GM19467 (cell line): ENCODE results near the gene VLDLR.

Source experiments
- ATAC-seq: cut with Tn5 transposase; IDR thresholded peaks from one replicate; pipeline ENCODE4 v1.9.1; 2021; ENCODE audit warnings: mild to moderate bottlenecking, moderate library complexity; ENCODE audit not compliant: unreplicated experiment

The VLDLR gene

GRCh38 chr9:2621722-2622460 is at the start of gene VLDLR:
Gene VLDLR, plus strand, starts transcription at chr9:2621787. Its CDS starts 403 bp downstream, at chr9:2622190.
- peak; percentile 30 for ATAC-seq

- ATAC-seq, result no peak
Measured at GRCh38 chr9:2574203-2574602, 47.4 kb upstream of the VLDLR start.

- no peak for ATAC-seq
Measured at GRCh38 chr9:2576631-2577030, 45.0 kb upstream of the VLDLR start.

GRCh38 chr9:2583308-2584013 is 38.1 kb upstream of the VLDLR start:
- ATAC-seq, result no peak

- ATAC-seq, result no peak
Measured at GRCh38 chr9:2591967-2592366, 29.6 kb upstream of the VLDLR start.

GRCh38 chr9:2593744-2594143 is 27.8 kb upstream of the VLDLR start:
- no peak for ATAC-seq

GRCh38 chr9:2595973-2596372 is 25.6 kb upstream of the VLDLR start:
- no peak for ATAC-seq

GRCh38 chr9:2597483-2597882 is 24.1 kb upstream of the VLDLR start:
- no peak for ATAC-seq

GRCh38 chr9:2599896-2600295 is 21.7 kb upstream of the VLDLR start:
- no peak for ATAC-seq

- ATAC-seq, result no peak
Measured at GRCh38 chr9:2600307-2600706, 21.3 kb upstream of the VLDLR start.

- no peak for ATAC-seq
Measured at GRCh38 chr9:2601785-2602378, 19.7 kb upstream of the VLDLR start.

- ATAC-seq, result no peak
Measured at GRCh38 chr9:2602704-2603116, 18.9 kb upstream of the VLDLR start.

GRCh38 chr9:2603621-2604020 is 18.0 kb upstream of the VLDLR start:
- ATAC-seq, result no peak

- ATAC-seq, result no peak
Measured at GRCh38 chr9:2605246-2605645, 16.3 kb upstream of the VLDLR start.

GRCh38 chr9:2608276-2608675 is 13.3 kb upstream of the VLDLR start:
- ATAC-seq, result no peak

- no peak for ATAC-seq
Measured at GRCh38 chr9:2610985-2611384, 10.6 kb upstream of the VLDLR start.

GRCh38 chr9:2611961-2612360 is 9.6 kb upstream of the VLDLR start:
- no peak for ATAC-seq

GRCh38 chr9:2613730-2614271 is 7.8 kb upstream of the VLDLR start:
- no peak for ATAC-seq

GRCh38 chr9:2615497-2615896 is 6.1 kb upstream of the VLDLR start:
- ATAC-seq, result no peak

GRCh38 chr9:2616692-2617377 is 4.8 kb upstream of the VLDLR start:
- ATAC-seq, result no peak

- ATAC-seq, result no peak
Measured at GRCh38 chr9:2618289-2618688, 3.3 kb upstream of the VLDLR start.
